Colonic mucosa (tissue), 4 donors: ENCODE results near the gene CD14. TPM values are rescaled to one million over a fixed set of nuclear protein-coding genes. Genes with fewer than 3 reads are reported as not detected.
"Not testable (repeated sequence)": the region's sequence is repeated elsewhere in the genome, so short reads cannot be mapped to it uniquely, and the experiment has no call there.

ENCODE experiments used
- DNase-seq: peaks from one replicate; pipeline ENCODE4 v3.0.0-alpha.2; 2020
- H3K27ac ChIP-seq: fragments of 200-600 bp; one replicate; pipeline ENCODE4 v1.8.0; 2021
- H3K27me3 ChIP-seq: fragments of 200-600 bp; one replicate; pipeline ENCODE4 v1.8.0; 2021
- H3K36me3 ChIP-seq: fragments of 200-600 bp; one replicate; pipeline ENCODE4 v1.8.0; 2021
- H3K4me1 ChIP-seq: fragments of 200-600 bp; one replicate; pipeline ENCODE4 v1.8.0; 2021; ENCODE audit warnings: mild to moderate bottlenecking
- H3K4me3 ChIP-seq: fragments of 200-600 bp; one replicate; pipeline ENCODE4 v1.8.0; 2021
- H3K9ac ChIP-seq, 2 donors: one replicate each; pipeline ENCODE4 v1.7.0; 2013; ENCODE audit warnings: control low read depth in 2 of 2, low read depth in 2 of 2, low read length in 2 of 2
- H3K9me3 ChIP-seq: fragments of 200-600 bp; one replicate; pipeline ENCODE4 v1.8.0; 2021
- intact Hi-C: fragments of 100-400 bp; cut with DNase I; formaldehyde crosslinking; loops from one replicate; pipeline ENCODE4 v1.14.1; 2022
- total RNA-seq, 2 donors: library from RNA; stranded (reverse); fragmentation: NEBNext Ultra II Directional in 1 of 2; extraction: Animal tissue kit (Norgen Biotek cat#: 25700) in 1 of 2; gene quantifications; one replicate each; pipeline ENCODE4 v1.2.1, GENCODE V29; 2021
- TF ChIP-seq, protein P1 (sequence below): fragments of 200-600 bp; IDR thresholded peaks from one replicate; pipeline ENCODE4 v1.8.0; 2022; ENCODE audit warnings: antibody characterized with exemption, mild to moderate bottlenecking
- donor health status: healthy.
- donor health status: DM: no; HTN: no; CAD: no.
- donor health status: DM: no; HTN: no; CAD: no.

The CD14 gene
- total RNA-seq, 2 donors from 2014 or later = 28.2 to 48.3 TPM

DNA sequence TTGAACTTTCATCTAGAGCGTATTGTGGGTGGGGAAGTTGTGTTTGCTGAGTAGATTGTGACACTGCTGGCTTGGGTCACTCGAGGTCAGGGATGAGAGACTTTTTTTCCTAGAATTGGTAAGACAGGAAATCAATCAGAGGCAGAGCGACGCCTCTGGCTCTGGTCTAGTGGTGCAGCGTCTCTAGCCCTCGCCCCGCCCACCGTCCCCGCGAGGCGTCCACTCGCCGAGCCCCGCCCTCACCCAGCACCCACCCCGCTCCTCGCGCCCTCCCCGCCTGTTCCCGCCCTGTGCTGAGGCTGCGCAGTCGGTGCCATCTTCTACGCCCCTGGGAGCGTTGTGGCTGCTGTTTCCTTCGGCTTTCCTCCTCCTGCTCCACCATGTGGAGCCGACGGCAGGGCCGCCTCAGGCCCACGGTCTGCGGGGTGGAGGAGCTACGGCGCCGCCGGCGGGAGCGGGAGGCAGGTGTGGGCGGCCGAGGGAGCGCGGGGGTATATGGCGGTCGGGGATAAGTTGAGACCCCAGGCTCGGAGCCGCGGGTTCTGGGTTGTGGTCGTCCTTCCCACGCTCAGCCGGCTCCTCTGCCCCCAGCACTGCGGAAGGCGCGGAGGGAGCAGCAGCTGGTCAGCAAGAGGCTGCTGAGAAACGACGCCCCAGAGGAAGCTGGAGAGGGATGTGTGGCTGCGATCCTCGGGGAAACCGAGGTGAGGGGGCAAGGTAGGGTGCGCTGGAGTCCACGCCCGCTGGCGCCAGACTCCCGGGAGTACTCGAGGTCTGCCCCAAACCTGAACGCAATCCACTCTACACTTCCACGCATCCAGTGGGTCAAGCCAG is 6.4 kb upstream of the CD14 start, which contains the start of gene TMCO6:
TSS of gene TMCO6 (plus strand) at position 304 of the 834 bp plus-strand sequence. CDS start at position 381, 77 bp downstream.
- no peaks in the 10 kb centered on the region for H3K27me3 ChIP-seq
- H3K4me3 ChIP-seq = peak within 1 kb of the TSS; percentile 82
- no peaks in the 10 kb centered on the region for H3K9me3 ChIP-seq
- peak within 1 kb of the TSS; percentile 95 for H3K27ac ChIP-seq
- H3K9ac ChIP-seq = peak within 1 kb of the TSS; percentile 86 to 89
- H3K4me1 ChIP-seq = no peaks in the 10 kb centered on the region
- H3K36me3 ChIP-seq = no peaks in the 10 kb centered on the region
- DNase-seq = peak; percentile 99
- intact Hi-C loops = loop anchor here (5.0 kb wide), 1 partner anchor 267 kb away; no protein-coding TSS in a partner anchor
- TF ChIP-seq, protein P1, sequence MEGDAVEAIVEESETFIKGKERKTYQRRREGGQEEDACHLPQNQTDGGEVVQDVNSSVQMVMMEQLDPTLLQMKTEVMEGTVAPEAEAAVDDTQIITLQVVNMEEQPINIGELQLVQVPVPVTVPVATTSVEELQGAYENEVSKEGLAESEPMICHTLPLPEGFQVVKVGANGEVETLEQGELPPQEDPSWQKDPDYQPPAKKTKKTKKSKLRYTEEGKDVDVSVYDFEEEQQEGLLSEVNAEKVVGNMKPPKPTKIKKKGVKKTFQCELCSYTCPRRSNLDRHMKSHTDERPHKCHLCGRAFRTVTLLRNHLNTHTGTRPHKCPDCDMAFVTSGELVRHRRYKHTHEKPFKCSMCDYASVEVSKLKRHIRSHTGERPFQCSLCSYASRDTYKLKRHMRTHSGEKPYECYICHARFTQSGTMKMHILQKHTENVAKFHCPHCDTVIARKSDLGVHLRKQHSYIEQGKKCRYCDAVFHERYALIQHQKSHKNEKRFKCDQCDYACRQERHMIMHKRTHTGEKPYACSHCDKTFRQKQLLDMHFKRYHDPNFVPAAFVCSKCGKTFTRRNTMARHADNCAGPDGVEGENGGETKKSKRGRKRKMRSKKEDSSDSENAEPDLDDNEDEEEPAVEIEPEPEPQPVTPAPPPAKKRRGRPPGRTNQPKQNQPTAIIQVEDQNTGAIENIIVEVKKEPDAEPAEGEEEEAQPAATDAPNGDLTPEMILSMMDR = peak; percentile 77

DNA sequence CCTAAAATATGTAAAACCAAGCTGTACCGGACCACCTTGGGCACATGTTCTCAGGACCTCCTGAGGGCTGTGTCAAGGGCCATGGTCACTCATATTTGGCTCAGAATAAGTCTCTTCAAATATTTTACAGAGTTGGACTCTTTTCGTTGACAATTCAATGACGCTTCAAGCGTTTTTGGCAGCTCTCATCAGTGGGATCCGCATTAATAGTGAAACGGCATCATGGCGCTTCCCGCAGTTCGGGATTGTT is 5.8 kb upstream of the CD14 start:
- H3K4me1 ChIP-seq, H3K27me3 ChIP-seq, H3K9ac ChIP-seq, H3K36me3 ChIP-seq, H3K9me3 ChIP-seq: not testable (repeated sequence)
- H3K4me3 ChIP-seq = peak overlapping the region; percentile 82
- H3K27ac ChIP-seq = peak overlapping the region; percentile 95
- DNase-seq = peak; percentile 29
- intact Hi-C loops = loop anchor here (5.0 kb wide), 1 partner anchor 267 kb away; no protein-coding TSS in a partner anchor

DNA sequence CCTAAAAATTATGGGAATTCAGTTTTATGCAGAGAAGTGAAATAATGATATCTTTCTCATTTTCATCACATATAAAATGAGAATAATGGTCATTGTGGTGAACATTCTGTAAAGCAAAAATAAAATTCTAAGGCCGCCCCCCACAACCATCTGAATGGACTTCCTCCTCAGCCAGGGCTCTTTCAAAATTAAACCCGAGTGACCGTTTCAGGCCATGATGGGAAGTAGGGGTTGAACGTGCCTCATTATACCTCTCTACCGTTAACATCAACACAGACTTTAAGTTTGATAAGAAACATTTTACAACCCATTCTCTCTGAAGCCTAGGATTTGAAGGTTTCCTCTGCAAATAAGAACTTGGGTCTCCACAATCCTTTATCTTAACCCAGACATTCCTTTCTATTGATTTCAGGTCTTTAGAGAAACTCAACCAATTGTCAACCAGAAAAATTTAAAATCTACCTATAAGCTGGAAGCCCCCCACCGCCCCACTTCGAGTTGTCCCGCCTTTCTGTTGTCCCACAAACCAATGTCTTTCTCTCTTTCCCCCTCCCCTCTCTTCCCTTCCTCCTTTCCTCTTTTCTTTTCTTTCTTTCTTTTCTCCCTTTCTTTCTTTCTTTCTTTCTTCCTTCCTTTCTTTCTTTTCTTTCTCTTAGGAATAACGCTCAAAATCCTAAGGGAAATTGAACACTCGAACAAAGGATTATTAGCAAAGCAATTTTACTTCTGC is 4.6 kb upstream of the CD14 start:
- H3K27ac ChIP-seq = no peak overlapping the region
- H3K4me1 ChIP-seq = no peaks in the 10 kb centered on the region
- H3K9ac ChIP-seq = no peak overlapping the region
- TF ChIP-seq, protein P1 = no peak
- H3K4me3 ChIP-seq = no peak overlapping the region
- no peaks in the 10 kb centered on the region for H3K9me3 ChIP-seq
- intact Hi-C loops = loop anchor here (5.0 kb wide), 1 partner anchor 265 kb away; no protein-coding TSS in a partner anchor
- DNase-seq = no peak
- H3K36me3 ChIP-seq = no peaks in the 10 kb centered on the region
- no peaks in the 10 kb centered on the region for H3K27me3 ChIP-seq

- Histone ChIP-seq H3K4me3 (no peak overlapping the region), H3K9me3 (no peaks in the 10 kb centered on the region), H3K4me1 (peaks cover 4% of the 10 kb centered on the region), H3K27ac (no peak overlapping the region), H3K36me3 (no peaks in the 10 kb centered on the region), H3K9ac (no peak overlapping the region), H3K27me3 (no peaks in the 10 kb centered on the region)
- no peak for DNase-seq
- intact Hi-C loops = loop anchor here (5.0 kb wide), 1 partner anchor 263 kb away; no protein-coding TSS in a partner anchor
- TF ChIP-seq, protein P1 = peak; percentile 13
These were observed 2.6 kb upstream of the CD14 start for GRCh38 chr5:140635291-140636257.

GRCh38 chr5:140634103-140634502 is 1.1 kb upstream of the CD14 start:
- Histone ChIP-seq H3K27ac (no peak overlapping the region), H3K36me3 (no peaks in the 10 kb centered on the region), H3K4me3 (no peak overlapping the region), H3K9me3 (no peaks in the 10 kb centered on the region), H3K4me1 (peaks cover 4% of the 10 kb centered on the region), H3K9ac (no peak overlapping the region), H3K27me3 (no peaks in the 10 kb centered on the region)
- intact Hi-C loops = loop anchor here (5.0 kb wide), 1 partner anchor 67 kb away; no protein-coding TSS in a partner anchor
- DNase-seq = no peak
- TF ChIP-seq, protein P1 = no peak
